Neuronal stem cell (in vitro differentiated cells): ENCODE results near the gene RNFT2.

Experiments used
- DNase-seq: peaks from one replicate; pipeline ENCODE4 v3.0.0-alpha.2; 2013; ENCODE audit warnings: low spot score
- H2AFZ ChIP-seq: one replicate; pipeline ENCODE4 v1.6.1; 2013; ENCODE audit warnings: mild to moderate bottlenecking, low read length, inconsistent platforms
- H2AK5ac ChIP-seq: 2 replicates; pipeline ENCODE4 v1.6.1; 2013; ENCODE audit warnings: low read depth, mild to moderate bottlenecking, inconsistent platforms, low read length, moderate library complexity, mixed read lengths
- H2BK120ac ChIP-seq: 2 replicates; pipeline ENCODE4 v1.6.1; 2013; ENCODE audit warnings: low read depth, mild to moderate bottlenecking, inconsistent platforms, low read length, moderate library complexity, mixed read lengths
- H2BK12ac ChIP-seq: one replicate; pipeline ENCODE4 v1.6.1; 2013; ENCODE audit warnings: low read length, inconsistent platforms
- H2BK15ac ChIP-seq: 2 replicates; pipeline ENCODE4 v1.6.1; 2013; ENCODE audit warnings: mild to moderate bottlenecking, low read length, inconsistent platforms, mixed read lengths
- H2BK5ac ChIP-seq: one replicate; pipeline ENCODE4 v1.6.1; 2013; ENCODE audit warnings: inconsistent platforms, mild to moderate bottlenecking, low read length, moderate library complexity
- H3K14ac ChIP-seq: one replicate; pipeline ENCODE4 v1.6.1; 2013; ENCODE audit warnings: low read length, inconsistent platforms
- H3K18ac ChIP-seq: 2 replicates; pipeline ENCODE4 v1.6.1; 2013; ENCODE audit warnings: low read length, inconsistent platforms
- H3K23ac ChIP-seq: 2 replicates; pipeline ENCODE4 v1.6.1; 2013; ENCODE audit warnings: low read depth, mild to moderate bottlenecking, mixed read lengths, low read length, inconsistent platforms; ENCODE audit not compliant: poor library complexity
- H3K27ac ChIP-seq: replicated peaks from 3 replicates; pipeline ENCODE4 v1.5.1; 2013; ENCODE audit warnings: low read length, inconsistent platforms
- H3K27me3 ChIP-seq, 3 experiments: 2 replicates each; pipeline ENCODE4 v1.6.1; 2013; ENCODE audit warnings: low read length in 3 of 3, mild to moderate bottlenecking in 2 of 3, inconsistent platforms in 1 of 3, low read depth in 1 of 3, mixed read lengths in 1 of 3, moderate library complexity in 1 of 3; ENCODE audit not compliant: control insufficient read depth in 3 of 3, insufficient read depth in 3 of 3
- H3K36me3 ChIP-seq, 2 donors: replicated peaks in 1 of 2; 2 replicates each; pipeline ENCODE4 v1.6.1; 2013; ENCODE audit warnings: low read length in 2 of 2; ENCODE audit not compliant: control insufficient read depth in 2 of 2, insufficient read depth in 2 of 2
- H3K4ac ChIP-seq: 2 replicates; pipeline ENCODE4 v1.6.1; 2013; ENCODE audit warnings: inconsistent platforms, mild to moderate bottlenecking, low read length, moderate library complexity
- H3K4me1 ChIP-seq, 2 donors: 1 replicate in 1 of 2; 2 replicates in 1 of 2; pipeline ENCODE4 v1.6.1; 2013; ENCODE audit warnings: low read length in 2 of 2, low read depth in 1 of 2; ENCODE audit not compliant: control insufficient read depth in 2 of 2, insufficient read depth in 1 of 2
- H3K4me2 ChIP-seq: one replicate; pipeline ENCODE4 v1.6.1; 2013; ENCODE audit warnings: mild to moderate bottlenecking, low read length, inconsistent platforms; ENCODE audit not compliant: insufficient read depth, poor library complexity, severe bottlenecking
- H3K4me3 ChIP-seq, 2 donors: 2 replicates each; pipeline ENCODE4 v1.5.1; 2013; ENCODE audit warnings: low read length in 2 of 2, mild to moderate bottlenecking in 2 of 2, inconsistent platforms in 1 of 2, moderate library complexity in 1 of 2
- H3K79me1 ChIP-seq: one replicate; pipeline ENCODE4 v1.6.1; 2013; ENCODE audit warnings: low read depth, mild to moderate bottlenecking, inconsistent platforms, low read length, moderate library complexity
- H3K9ac ChIP-seq: one replicate; pipeline ENCODE4 v1.6.1; 2013; ENCODE audit warnings: mild to moderate bottlenecking, low read depth, low read length, inconsistent platforms; ENCODE audit not compliant: poor library complexity
- H3K9me3 ChIP-seq, 2 donors: replicated peaks in 1 of 2; 2 replicates each; pipeline versions ENCODE3 to v1.6.1; 2013; ENCODE audit warnings: low read length in 2 of 2, mild to moderate bottlenecking in 2 of 2, inconsistent platforms in 1 of 2, low read depth in 1 of 2, mixed read lengths in 1 of 2, moderate library complexity in 1 of 2; ENCODE audit not compliant: control insufficient read depth in 2 of 2, insufficient read depth in 1 of 2
- H4K8ac ChIP-seq: one replicate; pipeline ENCODE4 v1.6.1; 2013; ENCODE audit warnings: low read depth, mild to moderate bottlenecking, inconsistent platforms, low read length, moderate library complexity
- H4K91ac ChIP-seq: one replicate; pipeline ENCODE4 v1.6.1; 2013; ENCODE audit warnings: low read length, low read depth, mild to moderate bottlenecking, inconsistent platforms; ENCODE audit not compliant: poor library complexity
- WGBS, 2 donors: extraction: QIAGEN DNeasy Blood & Tissue Kit; methylation state at CpG; one replicate each; pipeline ENCODE4 v1.1.7; 2013; ENCODE audit warnings: missing lambda C conversion rate in 2 of 2, mixed read lengths in 1 of 2; ENCODE audit not compliant: insufficient read length in 2 of 2, insufficient replicate concordance in 1 of 2; ENCODE audit errors: extremely low coverage in 2 of 2; 5-methylcytosine and 5-hydroxymethylcytosine counted together

Gene RNFT2

GRCh38 chr12:116722245-116722644 lies 15.9 kb upstream of the RNFT2 start:
- no peak overlapping the region for H3K9ac ChIP-seq
- no peaks in the 10 kb centered on the region for H3K9me3 ChIP-seq
- no peak overlapping the region for H2BK15ac ChIP-seq
- H3K4me3 ChIP-seq = no peak overlapping the region
- H3K27me3 ChIP-seq = no peaks in the 10 kb centered on the region
- H3K4ac ChIP-seq = no peak overlapping the region
- H3K79me1 ChIP-seq = no peaks in the 10 kb centered on the region
- no peak overlapping the region for H4K8ac ChIP-seq
- DNase-seq = no peak
- no peak overlapping the region for H3K27ac ChIP-seq
- no peak overlapping the region for H3K18ac ChIP-seq
- H2AFZ ChIP-seq = no peak overlapping the region
- peaks cover 24 to 50% of the 10 kb centered on the region in 2 donors for H3K4me1 ChIP-seq
- no peak overlapping the region for H4K91ac ChIP-seq
- no peak overlapping the region for H2AK5ac ChIP-seq
- H3K4me2 ChIP-seq = no peak overlapping the region
- H3K36me3 ChIP-seq = peaks cover 5 to 25% of the 10 kb centered on the region in 2 donors
- H2BK120ac ChIP-seq = no peak overlapping the region
- H2BK12ac ChIP-seq = no peak overlapping the region
- no peak overlapping the region for H2BK5ac ChIP-seq
- no peak overlapping the region for H3K23ac ChIP-seq
- H3K14ac ChIP-seq = no peak overlapping the region

- H3K36me3 ChIP-seq = peaks cover 2 to 27% of the 10 kb centered on the region in 2 donors
- no peak overlapping the region for H3K18ac ChIP-seq
- no peak overlapping the region for H2AK5ac ChIP-seq
- peaks cover 1% of the 10 kb centered on the region for H3K79me1 ChIP-seq
- H3K4me2 ChIP-seq = no peak overlapping the region
- H3K4me1 ChIP-seq = peaks cover 2 to 19% of the 10 kb centered on the region in 2 donors
- H3K23ac ChIP-seq = no peak overlapping the region
- H2BK12ac ChIP-seq = no peak overlapping the region
- no peak overlapping the region for H2AFZ ChIP-seq
- no peak overlapping the region for H3K4me3 ChIP-seq
- H3K4ac ChIP-seq = no peak overlapping the region
- no peak overlapping the region for H2BK15ac ChIP-seq
- WGBS, 2 donors = no CpG with 5 or more reads among the region's 4 CpGs
- H3K9me3 ChIP-seq = no peaks in the 10 kb centered on the region
- H4K8ac ChIP-seq = no peak overlapping the region
- H3K14ac ChIP-seq = no peak overlapping the region
- no peak for DNase-seq
- no peak overlapping the region for H2BK5ac ChIP-seq
- H2BK120ac ChIP-seq = no peak overlapping the region
- no peak overlapping the region for H3K9ac ChIP-seq
- H3K27ac ChIP-seq = no peak overlapping the region
- H4K91ac ChIP-seq = no peak overlapping the region
- no peaks in the 10 kb centered on the region for H3K27me3 ChIP-seq
These were observed 11.4 kb upstream of the RNFT2 start for GRCh38 chr12:116726694-116727093.

DNA sequence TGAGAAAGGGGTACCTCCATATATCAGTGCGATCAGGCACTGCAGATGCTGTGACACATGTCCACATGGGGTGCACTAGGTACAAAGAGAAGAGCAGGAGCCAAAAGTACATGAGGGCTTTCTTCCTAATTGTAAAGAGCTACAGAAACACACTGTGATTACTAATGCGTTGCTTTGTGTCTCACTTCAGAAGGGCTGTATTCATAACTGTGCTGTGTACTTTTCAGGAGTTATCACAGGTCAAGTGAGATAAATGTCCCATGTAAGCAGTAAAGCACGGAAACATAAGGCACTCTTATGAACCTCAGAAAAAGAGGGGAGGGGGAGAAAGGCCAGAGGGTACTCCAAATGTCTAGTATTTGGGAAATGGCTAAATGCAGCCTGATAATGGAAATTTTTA lies 10.9 kb upstream of the RNFT2 start:
- WGBS, 2 donors = no CpG with 5 or more reads among the region's 3 CpGs
- Histone ChIP-seq H3K79me1 (peaks cover 1% of the 10 kb centered on the region), H4K91ac (no peak overlapping the region), H3K18ac (no peak overlapping the region), H2BK120ac (no peak overlapping the region), H3K4ac (no peak overlapping the region), H2BK5ac (no peak overlapping the region), H3K9ac (no peak overlapping the region), H3K27me3 (no peaks in the 10 kb centered on the region), H2BK15ac (no peak overlapping the region), H3K4me3 (no peak overlapping the region), H2AK5ac (no peak overlapping the region), H3K23ac (no peak overlapping the region), H3K4me1 (peaks cover 2 to 19% of the 10 kb centered on the region in 2 donors), H4K8ac (no peak overlapping the region), H3K36me3 (peaks cover 4 to 25% of the 10 kb centered on the region in 2 donors), H3K27ac (no peak overlapping the region), H3K14ac (no peak overlapping the region), H3K9me3 (no peaks in the 10 kb centered on the region), H2BK12ac (no peak overlapping the region), H3K4me2 (no peak overlapping the region), H2AFZ (no peak overlapping the region)
- DNase-seq = no peak

- Histone ChIP-seq H3K14ac (no peak overlapping the region), H3K4me3 (no peak overlapping the region), H3K9ac (no peak overlapping the region), H2BK120ac (no peak overlapping the region), H2BK5ac (no peak overlapping the region), H4K91ac (no peak overlapping the region), H3K27ac (no peak overlapping the region), H4K8ac (no peak overlapping the region), H3K36me3 (peaks cover 3 to 23% of the 10 kb centered on the region in 2 donors), H3K18ac (no peak overlapping the region), H3K23ac (no peak overlapping the region), H3K4me2 (no peak overlapping the region), H2AK5ac (no peak overlapping the region), H3K4ac (no peak overlapping the region), H2BK12ac (no peak overlapping the region), H3K9me3 (no peaks in the 10 kb centered on the region), H2AFZ (no peak overlapping the region), H3K79me1 (peaks cover 1% of the 10 kb centered on the region), H3K27me3 (no peaks in the 10 kb centered on the region), H2BK15ac (no peak overlapping the region), H3K4me1 (peaks cover under 1 to 19% of the 10 kb centered on the region in 2 donors)
- WGBS, 2 donors = no CpG with 5 or more reads among the region's 6 CpGs
- DNase-seq = no peak
These were observed 10.2 kb upstream of the RNFT2 start for GRCh38 chr12:116727891-116728290.
